GM19351 (cell line): ENCODE data around the gene PTPRM.

Experiments
- ATAC-seq: cut with Tn5 transposase; IDR thresholded peaks from one replicate; pipeline ENCODE4 v1.9.1; 2021; ENCODE audit warnings: mild to moderate bottlenecking, moderate library complexity; ENCODE audit not compliant: unreplicated experiment

PTPRM gene

GRCh38 chr18:7663366-7664312 lies 96.5 kb downstream of the PTPRM start:
- no peak for ATAC-seq

- no peak for ATAC-seq
Measured at GRCh38 chr18:7666195-7666776, 99.2 kb downstream of the PTPRM start.

- ATAC-seq, result no peak
Measured at GRCh38 chr18:7668392-7668791, 101.3 kb downstream of the PTPRM start.

- ATAC-seq, result no peak
Measured at GRCh38 chr18:7669361-7669760, 102.2 kb downstream of the PTPRM start.

GRCh38 chr18:7671105-7671504 lies 104.0 kb downstream of the PTPRM start:
- no peak for ATAC-seq

GRCh38 chr18:7676253-7676873 lies 109.2 kb downstream of the PTPRM start:
- no peak for ATAC-seq

GRCh38 chr18:7677001-7677400 lies 109.9 kb downstream of the PTPRM start:
- no peak for ATAC-seq

- no peak for ATAC-seq
Measured at GRCh38 chr18:7677424-7677823, 110.3 kb downstream of the PTPRM start.

GRCh38 chr18:7678389-7678788 lies 111.3 kb downstream of the PTPRM start:
- no peak for ATAC-seq

GRCh38 chr18:7678801-7679200 lies 111.7 kb downstream of the PTPRM start:
- ATAC-seq, result no peak

- ATAC-seq, result no peak
Measured at GRCh38 chr18:7681298-7681697, 114.2 kb downstream of the PTPRM start.

GRCh38 chr18:7682321-7682720 lies 115.2 kb downstream of the PTPRM start:
- no peak for ATAC-seq

GRCh38 chr18:7683753-7684152 lies 116.6 kb downstream of the PTPRM start:
- ATAC-seq, result no peak

GRCh38 chr18:7684357-7684756 lies 117.2 kb downstream of the PTPRM start:
- ATAC-seq, result no peak

GRCh38 chr18:7684966-7685365 lies 117.8 kb downstream of the PTPRM start:
- no peak for ATAC-seq

GRCh38 chr18:7686278-7686677 lies 119.2 kb downstream of the PTPRM start:
- ATAC-seq, result no peak

- ATAC-seq, result no peak
Measured at GRCh38 chr18:7688580-7688979, 121.5 kb downstream of the PTPRM start.

- ATAC-seq, result no peak
Measured at GRCh38 chr18:7691206-7691605, 124.1 kb downstream of the PTPRM start.

- ATAC-seq, result no peak
Measured at GRCh38 chr18:7696780-7697179, 129.7 kb downstream of the PTPRM start.

- ATAC-seq, result no peak
Measured at GRCh38 chr18:7697306-7697705, 130.2 kb downstream of the PTPRM start.

- ATAC-seq, result no peak
Measured at GRCh38 chr18:7711495-7711894, 144.4 kb downstream of the PTPRM start.

- no peak for ATAC-seq
Measured at GRCh38 chr18:7720395-7720794, 153.3 kb downstream of the PTPRM start.
